Loucy (cell line): ENCODE data around the gene ACTR10.

ENCODE experiments used
- H2AFZ ChIP-seq: fragments of 200-600 bp; sonication (generic); 2 replicates; pipeline ENCODE4 v1.6.0; 2016; ENCODE audit warnings: antibody characterized with exemption, mild to moderate bottlenecking, low read length, moderate library complexity
- H3F3A ChIP-seq: fragments of 200-600 bp; 2 replicates; pipeline ENCODE4 v1.6.0; 2016; ENCODE audit warnings: antibody characterized with exemption, low read depth, mild to moderate bottlenecking
- H3K27me3 ChIP-seq: fragments of 200-600 bp; sonication (generic); 2 replicates; pipeline ENCODE4 v1.6.1; 2014; ENCODE audit warnings: low read length, mild to moderate bottlenecking; ENCODE audit not compliant: insufficient read depth, poor library complexity, severe bottlenecking
- H3K36me3 ChIP-seq: fragments of 200-600 bp; sonication (generic); 2 replicates; pipeline ENCODE4 v1.6.1; 2016; ENCODE audit warnings: low read length; ENCODE audit not compliant: insufficient read depth
- H3K4me1 ChIP-seq: fragments of 200-600 bp; sonication (generic); 2 replicates; pipeline ENCODE4 v1.5.1; 2014; ENCODE audit warnings: low read length, mild to moderate bottlenecking; ENCODE audit not compliant: insufficient read depth, poor library complexity, severe bottlenecking
- H3K4me2 ChIP-seq: fragments of 200-600 bp; sonication (generic); 2 replicates; pipeline ENCODE4 v1.6.0; 2014; ENCODE audit warnings: antibody characterized with exemption, low read length, low read depth, mild to moderate bottlenecking; ENCODE audit not compliant: poor library complexity, severe bottlenecking
- H3K4me3 ChIP-seq: fragments of 200-600 bp; sonication (generic); 2 replicates; pipeline ENCODE4 v1.5.1; 2014; ENCODE audit warnings: low read length, mild to moderate bottlenecking, mixed read lengths; ENCODE audit not compliant: poor library complexity, severe bottlenecking
- H3K79me2 ChIP-seq: fragments of 200-600 bp; sonication (generic); 2 replicates; pipeline ENCODE4 v1.6.1; 2014; ENCODE audit warnings: low read length; ENCODE audit not compliant: insufficient read depth
- H3K9ac ChIP-seq: fragments of 200-600 bp; sonication (generic); 2 replicates; pipeline ENCODE4 v1.6.0; 2014; ENCODE audit warnings: mild to moderate bottlenecking, low read depth, low read length, moderate library complexity; ENCODE audit not compliant: poor library complexity, severe bottlenecking
- H3K9me2 ChIP-seq: fragments of 200-600 bp; sonication (generic); replicated peaks from 2 replicates; pipeline ENCODE4 v1.6.1; 2016; ENCODE audit warnings: low read depth, low read length, mixed read lengths
- H3K9me3 ChIP-seq: fragments of 200-600 bp; sonication (generic); 2 replicates; pipeline ENCODE4 v1.6.1; 2014; ENCODE audit warnings: mild to moderate bottlenecking, antibody characterized with exemption, low read length, low read depth; ENCODE audit not compliant: insufficient read depth
- H4K20me1 ChIP-seq: fragments of 200-600 bp; sonication (generic); 2 replicates; pipeline ENCODE4 v1.6.0; 2014; ENCODE audit warnings: antibody characterized with exemption, low read length, mild to moderate bottlenecking; ENCODE audit not compliant: insufficient read depth, poor library complexity, severe bottlenecking
- CTCF ChIP-seq: fragments of 200-600 bp; sonication (generic); conservative IDR thresholded peaks from 2 replicates; pipeline ENCODE4 v1.5.1; 2014; ENCODE audit warnings: mild to moderate bottlenecking, antibody characterized with exemption, low read length
- EZH2phosphoT487 ChIP-seq: fragments of 200-600 bp; IDR thresholded peaks from 2 replicates; pipeline ENCODE4 v1.6.1; 2018; ENCODE audit warnings: antibody characterized with exemption, mild to moderate bottlenecking, moderate library complexity, borderline replicate concordance

Gene ACTR10

GRCh38 chr14:58282925-58283593 lies 83.1 kb downstream of the ACTR10 start:
- Histone ChIP-seq H3K79me2 (peaks cover 99% of the 10 kb centered on the region), H4K20me1 (peaks cover 65% of the 10 kb centered on the region)

GRCh38 chr14:58283730-58284129 lies 83.8 kb downstream of the ACTR10 start:
- H3K4me3 ChIP-seq = no peak overlapping the region
- H3K36me3 ChIP-seq = peaks cover 72% of the 10 kb centered on the region; the same call in 1 of the 2 replicates
- no peak overlapping the region for H3K9ac ChIP-seq
- TF ChIP-seq CTCF = no peak
- no peak for TF ChIP-seq EZH2phosphoT487
- H3K27me3 ChIP-seq = no peaks in the 10 kb centered on the region
- peaks cover 99% of the 10 kb centered on the region for H3K79me2 ChIP-seq
- H3K4me2 ChIP-seq = no peak overlapping the region
- peaks cover 17% of the 10 kb centered on the region for H3K4me1 ChIP-seq
- H2AFZ ChIP-seq = no peak overlapping the region
- H3K9me2 ChIP-seq = no peaks in the 10 kb centered on the region
- no peaks in the 10 kb centered on the region for H3K9me3 ChIP-seq
- no peaks in the 10 kb centered on the region; the same call in 1 of the 2 replicates for H3F3A ChIP-seq
- H4K20me1 ChIP-seq = peaks cover 58% of the 10 kb centered on the region

More at GRCh38 chr14:58282925-58283593, 83.1 kb downstream of the ACTR10 start:
- H3K9me3 ChIP-seq = no peaks in the 10 kb centered on the region
- H3F3A ChIP-seq = no peaks in the 10 kb centered on the region; the same call in 1 of the 2 replicates
- TF ChIP-seq CTCF (no peak), EZH2phosphoT487 (no peak)
- no peaks in the 10 kb centered on the region for H3K9me2 ChIP-seq
- no peak overlapping the region for H3K9ac ChIP-seq
- H3K27me3 ChIP-seq = no peaks in the 10 kb centered on the region
- H3K4me1 ChIP-seq = peaks cover 17% of the 10 kb centered on the region
- no peak overlapping the region for H2AFZ ChIP-seq
- H3K4me2 ChIP-seq = no peak overlapping the region
- H3K4me3 ChIP-seq = no peak overlapping the region
- peaks cover 72% of the 10 kb centered on the region; the same call in 1 of the 2 replicates for H3K36me3 ChIP-seq

- TF ChIP-seq CTCF (no peak), EZH2phosphoT487 (no peak)
- Histone ChIP-seq H3K9ac (no peak overlapping the region), H3K79me2 (peaks cover 99% of the 10 kb centered on the region), H3K9me2 (no peaks in the 10 kb centered on the region), H2AFZ (no peak overlapping the region), H3K4me2 (no peak overlapping the region), H3F3A (no peaks in the 10 kb centered on the region; the same call in 1 of the 2 replicates), H3K4me1 (peaks cover 24% of the 10 kb centered on the region), H4K20me1 (peaks cover 63% of the 10 kb centered on the region), H3K36me3 (peaks cover 76% of the 10 kb centered on the region), H3K9me3 (no peaks in the 10 kb centered on the region), H3K4me3 (no peak overlapping the region), H3K27me3 (no peaks in the 10 kb centered on the region)
Measured at GRCh38 chr14:58285132-58285531, 85.2 kb downstream of the ACTR10 start.
